Fibroblast of lung (primary cell): ENCODE data around the gene SIDT2. TPM values are rescaled to one million over a fixed set of nuclear protein-coding genes. Genes with fewer than 3 reads are reported as not detected.
A peak's percentile ranks its signal among the peaks of the same experiment; 100 is the strongest.

Experiments
- DNase-seq, 2 donors: peaks; one replicate each; pipeline versions ENCODE4 v3.0.0 to v3.0.0-alpha.2; 2010; ENCODE audit warnings: low read depth in 2 of 2
- H2AFZ ChIP-seq: 2 replicates; pipeline ENCODE4 v1.5.1; 2012; ENCODE audit warnings: low read length, control low read depth, inconsistent platforms
- H3K27ac ChIP-seq: 2 replicates; pipeline ENCODE4 v1.5.1; 2011; ENCODE audit warnings: low read length, control low read depth; ENCODE audit not compliant: insufficient read depth
- H3K27me3 ChIP-seq: 2 replicates; pipeline ENCODE4 v1.5.1; 2011; ENCODE audit warnings: mild to moderate bottlenecking, low read length; ENCODE audit not compliant: control insufficient read depth, insufficient read depth
- H3K36me3 ChIP-seq: 2 replicates; pipeline ENCODE4 v1.5.1; 2011; ENCODE audit warnings: low read length; ENCODE audit not compliant: control insufficient read depth, insufficient read depth
- H3K4me1 ChIP-seq: 2 replicates; pipeline ENCODE4 v1.5.1; 2011; ENCODE audit warnings: low read length; ENCODE audit not compliant: control insufficient read depth, insufficient read depth; ENCODE audit errors: extremely low read depth
- H3K4me2 ChIP-seq: 2 replicates; pipeline ENCODE4 v1.5.1; 2011; ENCODE audit warnings: low read length, control low read depth; ENCODE audit not compliant: insufficient read depth; ENCODE audit errors: extremely low read depth
- H3K4me3 ChIP-seq, 4 experiments: fragments of 200-600 bp in 1 of 4; sonication (generic) in 1 of 4; replicated peaks in 1 of 4; 2 replicates each; pipeline ENCODE4 v1.5.1; 2011 to 2016; ENCODE audit warnings: low read length in 4 of 4, low read depth in 3 of 4, mild to moderate bottlenecking in 3 of 4, control low read depth in 2 of 4, inconsistent platforms in 1 of 4, mixed read lengths in 1 of 4; ENCODE audit not compliant: insufficient read depth in 1 of 4; ENCODE audit errors: control extremely low read depth in 1 of 4
- H3K79me2 ChIP-seq: 2 replicates; pipeline ENCODE4 v1.5.1; 2012; ENCODE audit warnings: mild to moderate bottlenecking, low read length, inconsistent platforms; ENCODE audit not compliant: control insufficient read depth, insufficient read depth
- H3K9ac ChIP-seq: 2 replicates; pipeline ENCODE4 v1.5.1; 2011; ENCODE audit warnings: mild to moderate bottlenecking, low read length, control low read depth; ENCODE audit not compliant: insufficient read depth
- H3K9me3 ChIP-seq: 2 replicates; pipeline ENCODE4 v1.5.1; 2012; ENCODE audit warnings: low read depth, low read length; ENCODE audit not compliant: control insufficient read depth, insufficient read depth
- H4K20me1 ChIP-seq: 2 replicates; pipeline ENCODE4 v1.5.1; 2011; ENCODE audit warnings: low read length; ENCODE audit not compliant: control insufficient read depth, insufficient read depth; ENCODE audit errors: extremely low read depth
- CTCF ChIP-seq, 2 donors: IDR thresholded peaks in 1 of 2; conservative IDR thresholded peaks in 1 of 2; 1 replicate in 1 of 2; 2 replicates in 1 of 2; pipeline ENCODE4 v1.5.1; 2011 to 2012; ENCODE audit warnings: low read length in 2 of 2, control low read depth in 1 of 2, inconsistent platforms in 1 of 2, low read depth in 1 of 2, mild to moderate bottlenecking in 1 of 2
- EZH2 ChIP-seq: IDR thresholded peaks from 2 replicates; pipeline ENCODE4 v1.5.1; 2012; ENCODE audit warnings: low read length, control low read depth, mild to moderate bottlenecking; ENCODE audit errors: missing control alignments
- polyA plus RNA-seq, 2 donors: library from polyadenylated mRNA; depleted of rRNA in 1 of 2; stranded (reverse) in 1 of 2; unstranded in 1 of 2; fragments of >200 nt; gene quantifications; 2 replicates each; pipeline ENCODE4 v1.2.1, GENCODE V29; 2011 to 2012; ENCODE audit warnings: missing spikeins in 1 of 2
- total RNA-seq: library from RNA; depleted of rRNA; stranded (reverse); fragments of >200 nt; gene quantifications from 2 replicates; pipeline ENCODE4 v1.2.1, GENCODE V29; 2014

Gene SIDT2
- total and polyA plus RNA-seq, 2 donors (not counting 1 experiment from before 2014, with no cell fraction given) = 23.5 to 27.2 TPM

GRCh38 chr11:117197006-117197405, 18.5 kb downstream of the SIDT2 start:
- H4K20me1 ChIP-seq = no peaks in the 10 kb centered on the region
- no peak for DNase-seq
- peaks cover 29% of the 10 kb centered on the region for H3K79me2 ChIP-seq
- no peak overlapping the region for H3K27ac ChIP-seq
- no peak overlapping the region for H3K4me3 ChIP-seq
- no peak overlapping the region for H3K9ac ChIP-seq
- no peaks in the 10 kb centered on the region for H3K27me3 ChIP-seq
- no peak for TF ChIP-seq CTCF (conservative IDR thresholded peaks at IDR 0.05 in 1 of 2, IDR thresholded peaks at IDR 0.05 in 1 of 2; ENCODE audit: low read depth in 1 of 2, low read length in 2 of 2)
- no peak overlapping the region for H3K4me2 ChIP-seq
- H2AFZ ChIP-seq = no peak overlapping the region
- peaks cover 9% of the 10 kb centered on the region for H3K36me3 ChIP-seq
- no peaks in the 10 kb centered on the region for H3K9me3 ChIP-seq
- peaks cover 14% of the 10 kb centered on the region for H3K4me1 ChIP-seq

- H3K4me3 ChIP-seq = peak overlapping the region in 1 of 4 experiments; percentile 76
- H2AFZ ChIP-seq = no peak overlapping the region
- H3K9me3 ChIP-seq = no peaks in the 10 kb centered on the region
- H3K4me1 ChIP-seq = peaks cover 21% of the 10 kb centered on the region
- no peaks in the 10 kb centered on the region for H4K20me1 ChIP-seq
- TF ChIP-seq CTCF (conservative IDR thresholded peaks at IDR 0.05 in 1 of 2, IDR thresholded peaks at IDR 0.05 in 1 of 2; ENCODE audit: low read depth in 1 of 2, low read length in 2 of 2) (peak; percentile 53 to 58), EZH2 (no peak)
- H3K4me2 ChIP-seq = peak overlapping the region; percentile 1
- DNase-seq = peak; percentile 45 to 53
- no peak overlapping the region for H3K9ac ChIP-seq
- peaks cover 36% of the 10 kb centered on the region for H3K79me2 ChIP-seq
- peak overlapping the region; percentile 85 for H3K27ac ChIP-seq
- H3K27me3 ChIP-seq = no peaks in the 10 kb centered on the region
- H3K36me3 ChIP-seq = peaks cover 5% of the 10 kb centered on the region
These were observed 19.2 kb downstream of the SIDT2 start for GRCh38 chr11:117197516-117198456.

- DNase-seq = no peak
- peak overlapping the region; percentile 9 for H3K9ac ChIP-seq
- no peaks in the 10 kb centered on the region for H3K9me3 ChIP-seq
- H3K27ac ChIP-seq = peak overlapping the region; percentile 85
- H3K4me2 ChIP-seq = peak overlapping the region; percentile 1
- H3K4me1 ChIP-seq = peaks cover 26% of the 10 kb centered on the region
- H4K20me1 ChIP-seq = no peaks in the 10 kb centered on the region
- TF ChIP-seq EZH2 = no peak
- TF ChIP-seq CTCF (conservative IDR thresholded peaks at IDR 0.05 in 1 of 2, IDR thresholded peaks at IDR 0.05 in 1 of 2; ENCODE audit: low read depth in 1 of 2, low read length in 2 of 2) = no peak
- H3K79me2 ChIP-seq = peaks cover 44% of the 10 kb centered on the region
- no peaks in the 10 kb centered on the region for H3K27me3 ChIP-seq
- H3K36me3 ChIP-seq = peaks cover 11% of the 10 kb centered on the region
- no peak overlapping the region for H2AFZ ChIP-seq
- H3K4me3 ChIP-seq = peak overlapping the region in 2 of 4 experiments; percentile 28 to 76
These were observed 20.1 kb downstream of the SIDT2 start for GRCh38 chr11:117198613-117199012.
